GM21423 (cell line): ENCODE measurements around the gene RHBG.

Experiments used
- ATAC-seq: cut with Tn5 transposase; IDR thresholded peaks from one replicate; pipeline ENCODE4 v1.9.1; 2021; ENCODE audit warnings: mild to moderate bottlenecking, moderate library complexity; ENCODE audit not compliant: unreplicated experiment

The RHBG gene

GRCh38 chr1:156402331-156403020, 33.5 kb downstream of the RHBG start:
- ATAC-seq, result no peak

GRCh38 chr1:156405670-156406069, 36.7 kb downstream of the RHBG start:
- no peak for ATAC-seq

GRCh38 chr1:156406251-156406650, 37.2 kb downstream of the RHBG start:
- no peak for ATAC-seq

GRCh38 chr1:156407344-156407743, 38.3 kb downstream of the RHBG start:
- no peak for ATAC-seq

GRCh38 chr1:156407760-156408159, 38.7 kb downstream of the RHBG start:
- no peak for ATAC-seq

- no peak for ATAC-seq
Measured at GRCh38 chr1:156409439-156409838, 40.4 kb downstream of the RHBG start.

GRCh38 chr1:156410238-156410637, 41.2 kb downstream of the RHBG start:
- no peak for ATAC-seq

- no peak for ATAC-seq
Measured at GRCh38 chr1:156410740-156411139, 41.7 kb downstream of the RHBG start.

GRCh38 chr1:156412653-156413321, 43.8 kb downstream of the RHBG start:
- no peak for ATAC-seq

- no peak for ATAC-seq
Measured at GRCh38 chr1:156413391-156414246, 44.6 kb downstream of the RHBG start.

- no peak for ATAC-seq
Measured at GRCh38 chr1:156414461-156415064, 45.6 kb downstream of the RHBG start.

- no peak for ATAC-seq
Measured at GRCh38 chr1:156416993-156417392, 48.0 kb downstream of the RHBG start.

- ATAC-seq, result no peak
Measured at GRCh38 chr1:156417401-156418020, 48.5 kb downstream of the RHBG start.

GRCh38 chr1:156418416-156419070, 49.5 kb downstream of the RHBG start:
- ATAC-seq, result no peak

GRCh38 chr1:156419854-156420204, 50.8 kb downstream of the RHBG start:
- no peak for ATAC-seq

- no peak for ATAC-seq
Measured at GRCh38 chr1:156420205-156421061, 51.4 kb downstream of the RHBG start.

- no peak for ATAC-seq
Measured at GRCh38 chr1:156421062-156421938, 52.3 kb downstream of the RHBG start.

- ATAC-seq, result no peak
Measured at GRCh38 chr1:156421939-156422601, 53.1 kb downstream of the RHBG start.
